K562 (cell line): Measurements from ENCODE around the gene OR14A2.
"Not testable (repeated sequence)": the region's sequence is repeated elsewhere in the genome, so short reads cannot be mapped to it uniquely, and the experiment has no call there.

ENCODE experiments used
- ATF2 ChIP-seq: sonication (generic); formaldehyde crosslinking; IDR thresholded peaks from 2 replicates; pipeline ENCODE4 v1.8.1; 2022; ENCODE audit warnings: missing genetic modification reagents
- CHD1 ChIP-seq: fragments of 200-600 bp; sonication (generic); IDR thresholded peaks from one replicate; pipeline ENCODE4 v1.6.1; 2012; ENCODE audit warnings: mild to moderate bottlenecking, moderate library complexity, low read length, inconsistent platforms
- CTCF ChIP-seq, 3 experiments: IDR thresholded peaks in 2 of 3; conservative IDR thresholded peaks in 1 of 3; 2 replicates each; pipeline ENCODE4 v1.5.1; 2011 to 2012; ENCODE audit warnings: low read length in 3 of 3, mild to moderate bottlenecking in 3 of 3, control low read depth in 2 of 3, improper control_type of control experiment in 1 of 3, inconsistent platforms in 1 of 3, low read depth in 1 of 3, mixed read lengths in 1 of 3, moderate library complexity in 1 of 3; ENCODE audit not compliant: insufficient read depth in 2 of 3
- DNMT1 ChIP-seq: fragments of 450-650 bp; IDR thresholded peaks from 2 replicates; pipeline ENCODE4 v1.6.1; 2016; ENCODE audit warnings: antibody characterized with exemption, mild to moderate bottlenecking
- EZH2 ChIP-seq: IDR thresholded peaks from 2 replicates; pipeline ENCODE4 v1.6.1; 2012; ENCODE audit warnings: low read depth, mild to moderate bottlenecking, inconsistent platforms, low read length, borderline replicate concordance
- GABPB1 ChIP-seq: sonication (generic); formaldehyde crosslinking; IDR thresholded peaks from 2 replicates; pipeline ENCODE4 v1.8.0; 2022; ENCODE audit warnings: mild to moderate bottlenecking, missing genetic modification reagents
- MYC ChIP-seq, 2 experiments: fragments of 250-450 bp in 1 of 2; sonication (Bioruptor Pico) in 1 of 2; IDR thresholded peaks; 2 replicates each; pipeline versions ENCODE4 v1.5.1 to v1.6.1; 2012 to 2021; ENCODE audit warnings: low read depth in 2 of 2, borderline replicate concordance in 1 of 2, improper control_type of control experiment in 1 of 2, low read length in 1 of 2, mild to moderate bottlenecking in 1 of 2, moderate library complexity in 1 of 2

GRCh38 chr1:247754311-247754710 lies 6.4 kb upstream of the OR14A2 start:
- not testable (repeated sequence) for TF ChIP-seq CHD1; GABPB1 (CRISPR knock-in tag); MYC (IDR thresholded peaks at IDR 0.05; ENCODE audit: low read depth, low read length); MYC (CRISPR knock-in tag; IDR thresholded peaks at IDR 0.05; ENCODE audit: borderline replicate concordance, low read depth); DNMT1; ATF2 (CRISPR knock-in tag); CTCF (IDR thresholded peaks at IDR 0.05 in 2 of 3, conservative IDR thresholded peaks at IDR 0.05 in 1 of 3; ENCODE audit: insufficient read depth in 2 of 3, low read depth in 1 of 3, low read length in 3 of 3); EZH2
